Activated B cell treated with CpG ODN at 0.5 μM for 24 hours (primary cell): ENCODE results near the gene CCL19. TPM values are rescaled to one million over a fixed set of nuclear protein-coding genes. Genes with fewer than 3 reads are reported as not detected.
A peak's percentile ranks its signal among the peaks of the same experiment; 100 is the strongest.

ENCODE experiments used
- ATAC-seq: fragments of 200-7000 bp; cut with Tn5 transposase; one replicate; pipeline ENCODE4 v1.10.0; 2021; ENCODE audit warnings: low read depth, mild to moderate bottlenecking, moderate library complexity
- CTCF ChIA-PET: fragments of 350-600 bp; sonication (Branson Sonifier 250); formaldehyde crosslinking; loops from one replicate; lab custom pipeline; 2021; ENCODE audit warnings: antibody characterized with exemption; lab: Charles Lee
- POLR2A ChIA-PET: fragments of 350-600 bp; sonication (Branson Sonifier 250); formaldehyde crosslinking; loops from one replicate; lab custom pipeline; 2021; ENCODE audit warnings: antibody characterized with exemption; lab: Charles Lee
- DNase-seq: peaks from one replicate; pipeline ENCODE4 v3.0.0; 2022
- H3K27ac Mint-ChIP-seq: one replicate; pipeline ENCODE4 v1.8.0; 2020; ENCODE audit warnings: mixed read lengths
- H3K27me3 Mint-ChIP-seq: one replicate; pipeline ENCODE4 v1.8.0; 2021; ENCODE audit warnings: mixed read lengths
- H3K36me3 Mint-ChIP-seq: one replicate; pipeline ENCODE4 v1.8.0; 2021; ENCODE audit warnings: low read depth, mixed read lengths
- H3K4me1 Mint-ChIP-seq: one replicate; pipeline ENCODE4 v1.8.0; 2021; ENCODE audit warnings: mixed read lengths
- H3K4me3 Mint-ChIP-seq: one replicate; pipeline ENCODE4 v1.8.0; 2020; ENCODE audit warnings: mild to moderate bottlenecking, mixed read lengths
- H3K9me3 Mint-ChIP-seq: one replicate; pipeline ENCODE4 v1.8.0; 2020; ENCODE audit warnings: mixed read lengths
- intact Hi-C: fragments of 100-400 bp; cut with micrococcal nuclease; formaldehyde crosslinking; loops from one replicate; pipeline ENCODE4 v1.15.1; 2024
- total RNA-seq: library from RNA; stranded (reverse); gene quantifications from 2 replicates; pipeline ENCODE4 v1.2.3, GENCODE V29; 2022
- TF ChIP-seq, protein P1 (sequence below): fragments of 200-600 bp; IDR thresholded peaks from one replicate; pipeline ENCODE4 v1.8.0; 2022; ENCODE audit warnings: antibody characterized with exemption, mild to moderate bottlenecking

Gene CCL19
- total RNA-seq, 1 donor from 2014 or later = not detected

- Mint-ChIP-seq H3K36me3 (peaks cover 4% of the 10 kb centered on the region), H3K4me1 (no peaks in the 10 kb centered on the region), H3K4me3 (no peak overlapping the region), H3K9me3 (peaks cover 15% of the 10 kb centered on the region), H3K27ac (no peak overlapping the region), H3K27me3 (no peaks in the 10 kb centered on the region)
- DNase-seq = no peak
- ATAC-seq = no peak
- TF ChIP-seq, protein P1, sequence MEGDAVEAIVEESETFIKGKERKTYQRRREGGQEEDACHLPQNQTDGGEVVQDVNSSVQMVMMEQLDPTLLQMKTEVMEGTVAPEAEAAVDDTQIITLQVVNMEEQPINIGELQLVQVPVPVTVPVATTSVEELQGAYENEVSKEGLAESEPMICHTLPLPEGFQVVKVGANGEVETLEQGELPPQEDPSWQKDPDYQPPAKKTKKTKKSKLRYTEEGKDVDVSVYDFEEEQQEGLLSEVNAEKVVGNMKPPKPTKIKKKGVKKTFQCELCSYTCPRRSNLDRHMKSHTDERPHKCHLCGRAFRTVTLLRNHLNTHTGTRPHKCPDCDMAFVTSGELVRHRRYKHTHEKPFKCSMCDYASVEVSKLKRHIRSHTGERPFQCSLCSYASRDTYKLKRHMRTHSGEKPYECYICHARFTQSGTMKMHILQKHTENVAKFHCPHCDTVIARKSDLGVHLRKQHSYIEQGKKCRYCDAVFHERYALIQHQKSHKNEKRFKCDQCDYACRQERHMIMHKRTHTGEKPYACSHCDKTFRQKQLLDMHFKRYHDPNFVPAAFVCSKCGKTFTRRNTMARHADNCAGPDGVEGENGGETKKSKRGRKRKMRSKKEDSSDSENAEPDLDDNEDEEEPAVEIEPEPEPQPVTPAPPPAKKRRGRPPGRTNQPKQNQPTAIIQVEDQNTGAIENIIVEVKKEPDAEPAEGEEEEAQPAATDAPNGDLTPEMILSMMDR = no peak
- intact Hi-C loops = no loop called here
- ChIA-PET CTCF (no interaction called here), POLR2A (no interaction called here)
Measured at GRCh38 chr9:34671307-34671706, 19.8 kb downstream of the CCL19 start.

DNA sequence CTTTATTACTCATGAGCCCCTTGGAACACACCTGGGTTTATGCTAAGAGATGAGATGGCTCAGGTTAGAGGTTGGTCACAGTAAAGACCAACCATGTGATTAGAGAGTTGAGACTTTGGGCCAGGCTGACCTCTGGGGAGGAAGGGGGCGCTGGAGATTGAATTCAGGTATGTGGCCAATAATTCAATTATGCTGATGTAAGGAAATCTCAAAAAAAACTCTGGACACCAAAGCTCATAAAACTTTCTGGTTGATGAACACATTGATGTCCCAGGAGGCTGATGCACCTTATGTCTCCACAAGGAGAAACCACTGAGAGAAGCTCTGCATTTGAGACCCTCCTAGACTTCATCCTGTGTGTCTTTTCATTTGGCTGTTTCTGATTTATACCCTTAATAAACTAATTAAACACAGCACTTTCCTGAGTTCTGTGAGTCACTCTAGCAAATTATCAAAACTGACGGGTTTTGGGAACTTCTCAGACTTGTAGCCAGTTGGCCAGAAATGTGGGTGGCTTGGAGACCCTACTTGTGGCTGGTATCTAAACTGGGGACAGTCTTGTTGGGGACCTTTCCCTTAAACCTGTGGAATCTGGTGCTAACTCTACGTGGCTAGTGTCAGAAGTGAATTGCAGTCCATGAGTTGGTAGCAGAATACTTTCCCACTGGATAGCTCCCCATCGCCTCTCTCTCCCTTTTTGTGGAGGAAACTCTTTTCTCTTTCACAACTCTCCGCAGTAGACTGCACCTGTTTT lies 21.1 kb downstream of the CCL19 start:
- H3K4me3 Mint-ChIP-seq = no peak overlapping the region
- H3K4me1 Mint-ChIP-seq = peaks cover 2% of the 10 kb centered on the region
- H3K27ac Mint-ChIP-seq = no peak overlapping the region
- DNase-seq (no peak), ATAC-seq (no peak)
- peaks cover 4% of the 10 kb centered on the region for H3K36me3 Mint-ChIP-seq
- CTCF ChIA-PET = no interaction called here
- H3K9me3 Mint-ChIP-seq = peaks cover 15% of the 10 kb centered on the region
- no peaks in the 10 kb centered on the region for H3K27me3 Mint-ChIP-seq
- intact Hi-C loops = loop anchor here (10.0 kb wide), 1 partner anchor 1065 kb away; the partner anchor contains the start of genes CREB3 and TLN1
- TF ChIP-seq, protein P1 = no peak
- POLR2A ChIA-PET = no interaction called here

DNA sequence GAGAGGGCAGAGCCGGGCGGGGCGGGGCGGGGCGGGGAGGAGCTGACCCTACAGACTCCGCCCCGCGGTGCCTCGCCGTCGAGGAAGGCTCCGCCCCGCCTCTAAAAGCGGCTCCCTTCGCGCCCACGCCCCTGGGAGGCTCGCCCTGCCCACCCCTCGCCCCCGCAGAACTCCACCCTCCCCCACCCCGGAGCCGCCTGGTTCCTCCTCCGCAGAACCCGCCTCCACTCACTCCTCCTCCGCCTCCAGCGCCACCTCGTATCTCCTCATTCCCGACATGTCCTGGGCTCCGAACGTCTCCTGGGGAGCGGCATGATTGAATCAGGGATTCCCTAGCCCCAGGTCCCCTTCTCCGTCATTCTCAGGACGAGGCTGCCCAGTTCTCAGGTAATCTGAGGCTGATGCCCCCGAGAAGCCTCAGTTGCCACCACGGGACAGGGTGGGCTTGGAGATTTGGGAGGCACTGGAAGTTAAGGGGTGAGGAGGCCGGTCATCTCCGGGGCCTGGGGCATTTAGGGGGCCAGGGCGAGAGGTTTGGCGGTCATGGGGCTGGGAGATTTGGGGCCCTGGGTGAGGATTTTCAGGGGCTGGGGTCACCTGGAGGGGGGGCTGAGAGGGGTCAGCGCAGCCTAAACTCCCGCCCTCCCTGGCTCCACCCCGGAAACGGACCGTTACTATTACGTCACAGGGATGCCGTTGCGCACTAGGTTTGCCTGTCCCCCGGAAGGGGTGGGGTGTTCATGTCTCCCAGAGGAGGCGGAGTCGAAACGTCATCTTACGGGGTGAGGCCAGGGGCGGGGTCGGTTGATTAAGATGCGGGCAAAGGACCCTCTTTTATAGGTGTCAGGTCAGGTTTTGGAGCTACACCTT lies 25.5 kb downstream of the CCL19 start:
- DNase-seq (peak; percentile 75), ATAC-seq (peak; percentile 90)
- intact Hi-C loops = loop anchor here (1.0 to 10.0 kb wide), 11 partner anchors 19 to 1069 kb away; partner anchors contain the start of genes CREB3, DCTN3, DNAI1 and DNAJB5
- Mint-ChIP-seq H3K27ac (peak overlapping the region; percentile 87), H3K4me3 (peak overlapping the region; percentile 88), H3K27me3 (no peaks in the 10 kb centered on the region), H3K9me3 (peaks cover 15% of the 10 kb centered on the region), H3K36me3 (peaks cover 4% of the 10 kb centered on the region), H3K4me1 (peaks cover 11% of the 10 kb centered on the region)
- TF ChIP-seq, protein P1 = no peak
- POLR2A ChIA-PET = interaction anchor here (0.6 to 2.2 kb wide), 10 partner anchors 9 to 848 kb away, joined by 3 to 19 read pairs (median 4); partner anchors contain the start of genes DNAI1, FAM219A, GALT and IL11RA
- CTCF ChIA-PET = interaction anchor here (1.0 to 3.9 kb wide), 5 partner anchors 18 to 53 kb away, joined by 3 to 14 read pairs (median 5); partner anchors contain the start of genes GALT and RPP25L

DNA sequence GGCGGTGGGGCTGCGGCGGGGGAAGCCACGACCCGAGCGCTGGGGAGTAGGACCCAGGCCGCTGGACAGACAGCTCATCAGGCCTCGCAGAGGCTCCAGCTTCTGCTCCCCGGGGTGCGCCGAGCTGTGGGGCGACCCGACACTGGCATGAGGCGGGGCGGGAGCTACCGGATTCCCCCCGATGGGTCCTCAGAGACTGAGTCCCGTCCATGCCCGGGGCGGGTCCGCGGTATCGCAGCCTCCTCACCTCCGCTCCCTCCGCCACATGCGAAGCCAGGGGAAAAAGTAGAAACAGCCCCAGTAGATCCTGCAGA lies 26.1 kb downstream of the CCL19 start:
- TF ChIP-seq, protein P1 = no peak
- DNase-seq (no peak), ATAC-seq (peak; percentile 12)
- peaks cover 4% of the 10 kb centered on the region for H3K36me3 Mint-ChIP-seq
- ChIA-PET CTCF (interaction anchor here (1.0 to 3.9 kb wide), 5 partner anchors 18 to 53 kb away, joined by 3 to 14 read pairs (median 5); partner anchors contain the start of genes GALT and RPP25L), POLR2A (interaction anchor here (0.5 to 2.2 kb wide), 11 partner anchors 9 to 987 kb away, joined by 3 to 19 read pairs (median 4); partner anchors contain the start of genes DNAI1, FAM219A, GALT and IL11RA)
- H3K4me1 Mint-ChIP-seq = peaks cover 11% of the 10 kb centered on the region
- intact Hi-C loops = loop anchor here (1.0 to 10.0 kb wide), 9 partner anchors 19 to 1070 kb away; partner anchors contain the start of genes CREB3, DCTN3, DNAI1 and FAM219A
- H3K27me3 Mint-ChIP-seq = no peaks in the 10 kb centered on the region
- peak overlapping the region; percentile 88 for H3K4me3 Mint-ChIP-seq
- peaks cover 9% of the 10 kb centered on the region for H3K9me3 Mint-ChIP-seq
- H3K27ac Mint-ChIP-seq = peak overlapping the region; percentile 62
